GM12891 (cell line): ENCODE results near the gene GPR39.

Source experiments
- DNase-seq: peaks from one replicate; pipeline ENCODE4 v3.0.0; 2011; ENCODE audit warnings: low spot score; ENCODE audit not compliant: insufficient read length
- FAIRE-seq: peaks from 2 replicates; lab custom pipeline; 2011; peaks lifted over from hg19 to GRCh38; lab: Jason Lieb, UNC
- PAX5 ChIP-seq: IDR thresholded peaks from 2 replicates; pipeline ENCODE4 v1.6.1; 2011; ENCODE audit warnings: low read length, moderate library complexity, mild to moderate bottlenecking; ENCODE audit not compliant: insufficient read depth, severe bottlenecking
- POLR2A ChIP-seq: IDR thresholded peaks from 2 replicates; pipeline ENCODE4 v1.6.1; 2011; ENCODE audit warnings: low read depth, low read length, control low read depth
- POLR2AphosphoS5 ChIP-seq: IDR thresholded peaks from 2 replicates; pipeline ENCODE4 v1.6.1; 2011; ENCODE audit warnings: low read depth, low read length, control low read depth
- POU2F2 ChIP-seq: IDR thresholded peaks from 2 replicates; pipeline ENCODE4 v1.6.1; 2011; ENCODE audit warnings: low read depth, mild to moderate bottlenecking, control low read depth, low read length, moderate library complexity
- SPI1 ChIP-seq: IDR thresholded peaks from 2 replicates; pipeline ENCODE4 v1.6.1; 2011; ENCODE audit warnings: low read depth, low read length, control low read depth
- TAF1 ChIP-seq: IDR thresholded peaks from 2 replicates; pipeline ENCODE4 v1.6.1; 2011; ENCODE audit warnings: low read depth, low read length, control low read depth

The GPR39 gene

GRCh38 chr2:132584976-132585817, 168.6 kb downstream of the GPR39 start:
- TF ChIP-seq PAX5 (no peak), SPI1 (no peak), TAF1 (no peak), POLR2AphosphoS5 (no peak), POLR2A (no peak), POU2F2 (no peak)
- no peak for DNase-seq
- no peak for FAIRE-seq

- no peak for TF ChIP-seq POLR2A
- no peak for TF ChIP-seq SPI1
- TF ChIP-seq PAX5, result no peak
- no peak for TF ChIP-seq POU2F2
- no peak for TF ChIP-seq POLR2AphosphoS5
- no peak for TF ChIP-seq TAF1
These were observed 169.5 kb downstream of the GPR39 start for GRCh38 chr2:132586101-132586511.

GRCh38 chr2:132586835-132587234, 170.2 kb downstream of the GPR39 start:
- TF ChIP-seq PAX5, result no peak
- TF ChIP-seq TAF1, result no peak
- TF ChIP-seq POLR2AphosphoS5, result no peak
- no peak for TF ChIP-seq POU2F2
- no peak for TF ChIP-seq SPI1
- no peak for TF ChIP-seq POLR2A
- FAIRE-seq (no peak), DNase-seq (no peak)

More at GRCh38 chr2:132586101-132586511, 169.5 kb downstream of the GPR39 start:
- no peak for DNase-seq
- no peak for FAIRE-seq

GRCh38 chr2:132588576-132588975, 172.0 kb downstream of the GPR39 start:
- FAIRE-seq (no peak), DNase-seq (no peak)
- TF ChIP-seq PAX5, result no peak
- no peak for TF ChIP-seq TAF1
- no peak for TF ChIP-seq POLR2AphosphoS5
- no peak for TF ChIP-seq POU2F2
- TF ChIP-seq POLR2A, result no peak

GRCh38 chr2:132589111-132589830, 172.7 kb downstream of the GPR39 start:
- TF ChIP-seq TAF1 (no peak), POU2F2 (no peak), PAX5 (no peak), POLR2AphosphoS5 (no peak), SPI1 (no peak), POLR2A (no peak)
- DNase-seq (no peak), FAIRE-seq (no peak)

GRCh38 chr2:132589966-132590365, 173.4 kb downstream of the GPR39 start:
- no peak for TF ChIP-seq POLR2AphosphoS5
- TF ChIP-seq POLR2A, result no peak
- TF ChIP-seq SPI1, result no peak
- no peak for TF ChIP-seq TAF1
- TF ChIP-seq POU2F2, result no peak
- no peak for TF ChIP-seq PAX5
- FAIRE-seq (no peak), DNase-seq (no peak)

- DNase-seq (no peak), FAIRE-seq (no peak)
- TF ChIP-seq SPI1, result no peak
- TF ChIP-seq TAF1, result no peak
- no peak for TF ChIP-seq POU2F2
- no peak for TF ChIP-seq PAX5
- no peak for TF ChIP-seq POLR2AphosphoS5
- no peak for TF ChIP-seq POLR2A
These were observed 176.6 kb downstream of the GPR39 start for GRCh38 chr2:132593171-132593570.

GRCh38 chr2:132595186-132595585, 178.6 kb downstream of the GPR39 start:
- TF ChIP-seq SPI1 (no peak), TAF1 (no peak), POLR2AphosphoS5 (no peak), POLR2A (no peak)
- FAIRE-seq (no peak), DNase-seq (no peak)

- FAIRE-seq (no peak), DNase-seq (no peak)
- no peak for TF ChIP-seq TAF1
- TF ChIP-seq POU2F2, result no peak
- no peak for TF ChIP-seq SPI1
- TF ChIP-seq POLR2AphosphoS5, result no peak
- TF ChIP-seq POLR2A, result no peak
- no peak for TF ChIP-seq PAX5
These were observed 179.1 kb downstream of the GPR39 start for GRCh38 chr2:132595693-132596092.
